Cardiac muscle cell (in vitro differentiated cells and primary cell): ENCODE measurements around the gene FAM53B. TPM values are rescaled to one million over a fixed set of nuclear protein-coding genes. Genes with fewer than 3 reads are reported as not detected.

Experiments used
- DNase-seq, 2 donors: peaks; one replicate each; pipeline versions ENCODE4 v3.0.0 to v3.0.0-alpha.2; 2010 to 2017; ENCODE audit warnings: low read depth in 1 of 2, low spot score in 1 of 2
- H3K27ac ChIP-seq: fragments of 200-600 bp; sonication (generic); 2 replicates; pipeline ENCODE4 v1.5.1; 2016
- H3K27me3 ChIP-seq: fragments of 200-600 bp; sonication (generic); 2 replicates; pipeline ENCODE4 v1.6.0; 2016; ENCODE audit warnings: control low read depth
- H3K36me3 ChIP-seq: fragments of 200-600 bp; sonication (generic); 2 replicates; pipeline ENCODE4 v1.5.1; 2016; ENCODE audit warnings: control low read depth
- H3K4me1 ChIP-seq: fragments of 200-600 bp; sonication (generic); 2 replicates; pipeline ENCODE4 v1.8.1; 2017; ENCODE audit warnings: low read depth, mild to moderate bottlenecking, mixed run types
- H3K4me3 ChIP-seq: fragments of 200-600 bp; sonication (generic); 2 replicates; pipeline ENCODE4 v1.5.1; 2016; ENCODE audit warnings: mild to moderate bottlenecking
- H3K9me3 ChIP-seq: fragments of 200-600 bp; sonication (generic); 2 replicates; pipeline ENCODE4 v1.5.1; 2017; ENCODE audit warnings: low read depth, mild to moderate bottlenecking, control low read depth
- polyA plus RNA-seq: library from polyadenylated mRNA; unstranded; fragments of >200 nt; fragmentation: Nextera tagmentation; extraction: Ambion mirVana; gene quantifications from 2 replicates; pipeline ENCODE4 v1.2.1, GENCODE V29; 2016
- total RNA-seq: library from RNA; depleted of rRNA; stranded (reverse); fragments of >200 nt; gene quantifications from 2 replicates; pipeline ENCODE4 v1.2.3, GENCODE V29; 2016
- TF ChIP-seq, protein P1 (sequence below): IDR thresholded peaks from 2 replicates; pipeline ENCODE4 v1.5.1; 2012; ENCODE audit warnings: low read depth, mild to moderate bottlenecking, low read length

The FAM53B gene
- total and polyA plus RNA-seq, 2 experiments from 2014 or later, result 10.2 to 34.8 TPM

DNA sequence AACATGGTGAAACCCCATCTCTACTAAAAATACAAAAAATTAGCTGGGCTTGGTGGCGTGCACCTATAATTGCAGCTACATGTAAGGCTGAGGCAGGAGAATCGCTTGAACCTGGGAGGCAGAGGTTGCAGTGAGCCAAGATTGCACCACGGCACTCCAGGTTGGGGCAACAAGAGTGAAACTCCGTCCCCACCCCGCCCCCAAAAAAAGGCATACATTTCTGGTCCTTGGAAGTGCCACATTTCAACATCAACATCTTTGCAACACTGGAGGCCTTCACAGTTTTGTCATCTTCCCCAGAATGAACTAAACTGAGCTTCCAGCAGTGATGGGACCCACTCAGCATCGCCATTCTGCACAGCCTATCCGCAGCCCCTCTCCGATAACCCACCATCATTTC, 36.6 kb downstream of the FAM53B start:
- Histone ChIP-seq H3K27me3 (no peaks in the 10 kb centered on the region), H3K36me3 (no peaks in the 10 kb centered on the region), H3K27ac (no peak overlapping the region), H3K9me3 (no peaks in the 10 kb centered on the region), H3K4me1 (peaks cover 19% of the 10 kb centered on the region), H3K4me3 (no peak overlapping the region)
- TF ChIP-seq, protein P1, sequence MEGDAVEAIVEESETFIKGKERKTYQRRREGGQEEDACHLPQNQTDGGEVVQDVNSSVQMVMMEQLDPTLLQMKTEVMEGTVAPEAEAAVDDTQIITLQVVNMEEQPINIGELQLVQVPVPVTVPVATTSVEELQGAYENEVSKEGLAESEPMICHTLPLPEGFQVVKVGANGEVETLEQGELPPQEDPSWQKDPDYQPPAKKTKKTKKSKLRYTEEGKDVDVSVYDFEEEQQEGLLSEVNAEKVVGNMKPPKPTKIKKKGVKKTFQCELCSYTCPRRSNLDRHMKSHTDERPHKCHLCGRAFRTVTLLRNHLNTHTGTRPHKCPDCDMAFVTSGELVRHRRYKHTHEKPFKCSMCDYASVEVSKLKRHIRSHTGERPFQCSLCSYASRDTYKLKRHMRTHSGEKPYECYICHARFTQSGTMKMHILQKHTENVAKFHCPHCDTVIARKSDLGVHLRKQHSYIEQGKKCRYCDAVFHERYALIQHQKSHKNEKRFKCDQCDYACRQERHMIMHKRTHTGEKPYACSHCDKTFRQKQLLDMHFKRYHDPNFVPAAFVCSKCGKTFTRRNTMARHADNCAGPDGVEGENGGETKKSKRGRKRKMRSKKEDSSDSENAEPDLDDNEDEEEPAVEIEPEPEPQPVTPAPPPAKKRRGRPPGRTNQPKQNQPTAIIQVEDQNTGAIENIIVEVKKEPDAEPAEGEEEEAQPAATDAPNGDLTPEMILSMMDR, result no peak
- no peak for DNase-seq

DNA sequence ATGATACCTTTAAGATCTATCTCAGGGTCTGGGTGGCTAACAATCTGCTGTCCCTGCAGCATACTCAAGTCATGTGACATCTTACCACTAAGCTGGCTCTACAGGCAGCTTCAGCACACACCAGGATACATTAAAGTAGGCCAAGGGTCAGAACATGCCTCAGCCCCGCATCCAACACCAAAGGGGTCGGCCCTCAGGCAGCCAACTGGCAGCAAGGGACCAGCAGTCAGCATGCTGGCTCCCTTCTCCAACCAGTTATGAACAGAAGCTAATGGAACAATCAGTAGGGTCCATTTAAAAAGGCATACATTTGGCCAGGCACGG, 37.1 kb downstream of the FAM53B start:
- Histone ChIP-seq H3K4me3 (no peak overlapping the region), H3K27me3 (no peaks in the 10 kb centered on the region), H3K36me3 (no peaks in the 10 kb centered on the region), H3K9me3 (no peaks in the 10 kb centered on the region), H3K4me1 (peaks cover 24% of the 10 kb centered on the region), H3K27ac (no peak overlapping the region)
- no peak for DNase-seq
- TF ChIP-seq, protein P1, result no peak

DNA sequence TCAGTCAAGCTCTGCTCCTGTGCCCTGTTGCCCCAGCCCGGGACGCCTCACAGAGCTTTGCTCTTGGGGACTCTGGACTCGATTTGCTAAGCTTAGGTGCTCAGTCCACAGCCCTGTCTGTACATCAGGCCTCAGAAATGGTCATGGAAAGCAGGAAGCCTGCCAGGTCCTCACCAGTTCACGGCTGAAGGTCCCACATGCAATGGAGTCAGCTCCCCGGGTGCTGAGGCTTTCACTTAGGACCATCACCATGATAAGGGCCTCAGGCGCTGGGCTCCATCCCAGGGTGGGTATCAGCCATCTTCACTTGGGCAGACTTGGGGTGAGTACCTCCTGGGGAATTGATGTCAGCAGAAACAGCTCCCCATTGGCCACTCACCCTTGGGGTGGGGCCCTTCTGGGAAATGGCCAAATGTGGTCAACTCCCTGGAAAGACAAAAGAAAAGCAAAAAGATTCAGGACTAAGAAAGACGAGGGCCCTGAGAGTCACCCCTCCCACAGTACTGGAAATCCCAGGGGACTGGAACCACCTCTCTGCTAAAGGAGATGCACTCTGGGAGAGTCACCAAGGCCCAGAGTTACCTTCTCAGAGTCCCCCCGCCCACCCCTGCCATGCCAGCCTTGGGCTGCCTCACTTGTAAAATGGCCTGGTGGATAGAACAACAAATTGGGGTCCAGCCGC, 37.6 kb downstream of the FAM53B start:
- H3K27ac ChIP-seq, result no peak overlapping the region
- H3K4me1 ChIP-seq, result peaks cover 29% of the 10 kb centered on the region
- TF ChIP-seq, protein P1, result no peak
- H3K36me3 ChIP-seq, result no peaks in the 10 kb centered on the region
- no peaks in the 10 kb centered on the region for H3K9me3 ChIP-seq
- H3K4me3 ChIP-seq, result no peak overlapping the region
- no peak for DNase-seq
- no peaks in the 10 kb centered on the region for H3K27me3 ChIP-seq

DNA sequence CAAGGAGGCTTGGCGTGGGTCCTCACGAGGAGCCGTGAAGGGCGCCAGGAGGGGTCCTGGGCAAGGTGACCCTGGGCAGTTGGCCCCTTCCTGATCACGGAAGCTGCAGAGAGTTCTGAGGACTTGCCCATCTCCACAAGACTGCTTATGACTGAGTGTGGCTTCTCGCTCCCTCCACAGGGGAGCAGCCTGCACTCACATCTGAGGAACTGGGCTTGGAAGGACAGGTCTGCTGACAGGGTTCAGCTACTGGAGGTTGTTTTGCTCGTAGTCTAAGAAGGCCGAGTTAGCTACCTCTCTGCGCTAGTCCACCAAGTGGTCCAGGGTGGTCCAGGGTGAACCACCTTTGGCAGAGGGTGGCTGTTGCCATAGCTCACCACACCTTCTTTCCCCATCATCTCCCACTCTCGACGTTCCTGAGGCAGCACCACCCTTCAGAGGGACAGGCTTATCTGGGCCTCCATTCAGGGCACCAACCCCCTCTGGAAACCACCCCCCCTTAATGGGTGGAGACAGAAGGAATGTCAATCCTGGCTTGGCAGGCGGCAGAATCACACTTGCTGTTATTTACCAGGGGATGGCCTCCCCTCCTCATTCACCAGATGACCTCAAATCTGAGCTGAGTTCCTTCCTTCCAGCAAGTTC, 38.2 kb downstream of the FAM53B start:
- peak in 1 of 2 donors; percentile 43 for DNase-seq
- TF ChIP-seq, protein P1, result peak; percentile 32
- Histone ChIP-seq H3K9me3 (no peaks in the 10 kb centered on the region), H3K4me1 (peaks cover 35% of the 10 kb centered on the region), H3K4me3 (no peak overlapping the region), H3K36me3 (no peaks in the 10 kb centered on the region), H3K27me3 (no peaks in the 10 kb centered on the region), H3K27ac (no peak overlapping the region)

DNA sequence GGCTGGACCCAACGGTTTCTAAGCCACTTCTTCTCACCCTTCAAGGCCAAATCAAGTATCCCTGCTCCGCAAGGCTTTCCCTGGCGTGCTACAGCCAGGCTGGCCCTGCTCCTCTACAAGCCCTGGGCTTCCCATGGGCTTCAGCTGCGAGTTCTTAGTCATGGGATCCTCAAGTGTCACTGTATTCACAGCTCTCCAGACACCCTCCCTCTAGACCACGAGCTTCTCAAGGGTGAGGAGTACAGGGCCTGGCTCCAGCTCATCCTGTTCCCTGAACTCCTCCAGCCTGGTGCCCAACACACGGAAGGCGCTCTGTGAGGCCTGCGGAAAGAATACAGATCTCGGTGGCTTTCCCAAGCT, 38.8 kb downstream of the FAM53B start:
- no peak overlapping the region for H3K4me3 ChIP-seq
- H3K9me3 ChIP-seq, result no peaks in the 10 kb centered on the region
- no peak overlapping the region for H3K27ac ChIP-seq
- no peaks in the 10 kb centered on the region for H3K27me3 ChIP-seq
- no peaks in the 10 kb centered on the region for H3K36me3 ChIP-seq
- TF ChIP-seq, protein P1, result no peak
- DNase-seq, result no peak
- H3K4me1 ChIP-seq, result peaks cover 40% of the 10 kb centered on the region
